DOHH2 (cell line): ENCODE measurements around the gene PLSCR5.

ENCODE experiments used
- CTCF ChIP-seq: fragments of 200-600 bp; sonication (generic); IDR thresholded peaks from one replicate; pipeline ENCODE4 v1.5.1; 2014; ENCODE audit warnings: antibody characterized with exemption, mild to moderate bottlenecking, low read depth, low read length; ENCODE audit not compliant: poor library complexity, severe bottlenecking
- EZH2phosphoT487 ChIP-seq: fragments of 200-600 bp; sonication (generic); IDR thresholded peaks from 2 replicates; pipeline ENCODE4 v1.6.1; 2017; ENCODE audit warnings: borderline replicate concordance, mild to moderate bottlenecking, antibody characterized with exemption, low read length, moderate library complexity, mixed read lengths

DNA sequence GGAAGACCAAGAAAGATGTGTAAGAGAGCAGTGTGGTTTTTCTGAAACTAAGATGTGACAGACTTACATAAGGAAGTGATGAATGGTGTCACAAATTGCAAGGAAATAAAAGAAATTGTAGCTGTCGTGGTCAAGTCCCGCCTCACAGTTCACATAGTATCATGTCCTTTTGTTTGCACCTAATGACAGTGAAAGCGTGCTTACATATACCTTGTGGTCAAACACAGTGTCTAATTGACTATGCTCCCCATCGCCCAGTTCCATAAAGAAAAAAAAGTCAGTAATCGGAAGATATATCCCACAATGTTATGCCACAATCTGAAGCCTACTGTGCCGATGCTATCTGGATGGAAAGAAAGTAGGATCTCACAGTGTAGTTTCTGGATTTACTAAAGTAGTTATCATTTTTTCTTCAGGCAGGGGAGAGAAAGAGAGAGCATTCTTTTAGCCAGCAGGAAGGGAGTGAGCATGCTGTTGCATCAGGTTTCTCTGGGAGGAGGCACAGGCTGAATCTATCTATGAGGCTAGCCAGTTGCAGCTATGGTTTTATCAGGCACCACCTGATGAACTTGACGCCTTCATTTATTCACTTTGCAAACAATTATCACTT, 50.9 kb downstream of the PLSCR5 start:
- TF ChIP-seq CTCF (no peak), EZH2phosphoT487 (no peak)
